ENCODE measurements around the gene ARHGEF28. TPM values are rescaled to one million over a fixed set of nuclear protein-coding genes. Genes with fewer than 3 reads are reported as not detected.

The ARHGEF28 gene
- total RNA-seq, 6 experiments from 2014 or later, result 3.0 to 14.9 (median 6.4) TPM

DNA sequence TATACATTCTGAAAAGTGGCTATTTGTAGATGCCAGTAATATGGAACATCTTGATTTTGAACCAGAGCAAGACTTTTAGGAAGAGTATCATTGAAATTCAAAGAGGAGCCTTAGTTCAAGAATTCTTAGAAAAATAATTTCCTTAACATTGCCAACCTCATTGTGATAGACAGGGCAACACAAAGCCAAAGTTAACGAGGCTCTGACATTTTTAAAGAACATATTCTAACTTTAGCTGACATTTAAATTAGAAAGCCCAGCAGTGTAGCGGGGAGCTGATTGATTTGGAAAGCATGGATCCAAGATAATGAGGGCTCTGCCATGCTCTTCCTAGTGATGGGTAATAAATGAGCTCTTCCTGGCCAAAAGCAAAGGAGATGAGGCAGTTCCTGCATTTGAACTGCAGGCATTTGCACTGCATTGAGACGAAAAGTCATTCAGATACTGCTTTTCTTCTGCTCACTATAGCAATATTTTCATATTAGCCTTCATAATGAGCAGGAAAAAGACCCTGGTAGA is 325.0 kb downstream of the ARHGEF28 start:
- ATAC-seq (no peak), DNase-seq (no peak)
- Histone ChIP-seq H3K4me1 (no peaks in the 10 kb centered on the region), H3K27me3 (no peaks in the 10 kb centered on the region), H3K9me3 (no peaks in the 10 kb centered on the region), H3K36me3 (no peaks in the 10 kb centered on the region), H3K4me3 (no peak overlapping the region), H3K27ac (no peak overlapping the region)
- TF ChIP-seq POLR2A (IDR thresholded peaks at IDR 0.05), result no peak
- TF ChIP-seq, protein P1, sequence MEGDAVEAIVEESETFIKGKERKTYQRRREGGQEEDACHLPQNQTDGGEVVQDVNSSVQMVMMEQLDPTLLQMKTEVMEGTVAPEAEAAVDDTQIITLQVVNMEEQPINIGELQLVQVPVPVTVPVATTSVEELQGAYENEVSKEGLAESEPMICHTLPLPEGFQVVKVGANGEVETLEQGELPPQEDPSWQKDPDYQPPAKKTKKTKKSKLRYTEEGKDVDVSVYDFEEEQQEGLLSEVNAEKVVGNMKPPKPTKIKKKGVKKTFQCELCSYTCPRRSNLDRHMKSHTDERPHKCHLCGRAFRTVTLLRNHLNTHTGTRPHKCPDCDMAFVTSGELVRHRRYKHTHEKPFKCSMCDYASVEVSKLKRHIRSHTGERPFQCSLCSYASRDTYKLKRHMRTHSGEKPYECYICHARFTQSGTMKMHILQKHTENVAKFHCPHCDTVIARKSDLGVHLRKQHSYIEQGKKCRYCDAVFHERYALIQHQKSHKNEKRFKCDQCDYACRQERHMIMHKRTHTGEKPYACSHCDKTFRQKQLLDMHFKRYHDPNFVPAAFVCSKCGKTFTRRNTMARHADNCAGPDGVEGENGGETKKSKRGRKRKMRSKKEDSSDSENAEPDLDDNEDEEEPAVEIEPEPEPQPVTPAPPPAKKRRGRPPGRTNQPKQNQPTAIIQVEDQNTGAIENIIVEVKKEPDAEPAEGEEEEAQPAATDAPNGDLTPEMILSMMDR (IDR thresholded peaks at IDR 0.05), result no peak
- WGBS (ENCODE audit: insufficient coverage, low coverage, low lambda C conversion rate, missing lambda C conversion rate), result 88% methylated on average over 3 of the region's 3 CpGs
- intact Hi-C loops (cut with DNase I), result no loop called here

DNA sequence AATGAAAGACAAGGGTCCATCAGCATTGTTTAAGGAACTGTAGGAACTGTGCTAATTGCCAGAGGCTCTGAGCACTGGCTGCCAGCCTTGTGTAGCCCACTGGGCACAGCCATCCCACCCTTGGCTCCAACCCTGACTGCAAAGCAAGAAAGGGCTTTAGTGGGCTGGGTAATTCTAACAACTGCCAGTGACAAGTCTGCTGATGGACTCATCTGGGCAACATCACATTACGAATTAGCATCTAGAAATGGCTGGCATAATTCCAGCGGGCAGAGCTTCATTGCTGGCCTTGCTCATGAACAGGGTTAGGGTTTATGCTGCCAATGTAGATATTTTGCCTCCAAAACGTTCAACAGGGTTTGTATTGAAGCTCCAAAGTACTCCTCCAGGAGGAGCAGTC is 326.9 kb downstream of the ARHGEF28 start:
- WGBS (ENCODE audit: insufficient coverage, low coverage, low lambda C conversion rate, missing lambda C conversion rate), result 45% methylated on average over 3 of the region's 3 CpGs
- DNase-seq (no peak), ATAC-seq (no peak)
- Histone ChIP-seq H3K4me1 (no peaks in the 10 kb centered on the region), H3K4me3 (no peak overlapping the region), H3K36me3 (no peaks in the 10 kb centered on the region), H3K27me3 (no peaks in the 10 kb centered on the region), H3K9me3 (no peaks in the 10 kb centered on the region), H3K27ac (no peak overlapping the region)
- TF ChIP-seq POLR2A (IDR thresholded peaks at IDR 0.05), result no peak
- TF ChIP-seq, protein P1 (IDR thresholded peaks at IDR 0.05), result no peak
- intact Hi-C loops (cut with DNase I), result no loop called here

DNA sequence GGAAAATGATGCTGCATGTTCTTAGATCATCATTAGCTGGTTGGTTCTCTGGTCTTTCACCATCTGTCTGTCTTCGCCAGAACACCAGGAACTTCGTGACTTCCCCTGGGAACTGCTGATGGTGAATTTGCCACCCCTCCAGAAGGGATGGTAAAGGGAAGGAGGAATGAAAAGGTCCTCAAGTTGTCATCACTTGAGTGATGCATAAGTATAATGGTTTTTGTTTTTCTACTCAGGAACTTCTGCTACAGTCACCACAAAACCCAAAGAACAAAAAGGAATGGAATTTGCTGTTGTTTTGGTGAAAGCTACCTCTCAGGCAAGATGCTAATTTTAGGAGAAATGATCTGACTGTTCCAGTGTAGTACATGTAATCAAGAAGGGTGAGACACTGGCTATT is 328.4 kb downstream of the ARHGEF28 start:
- H3K36me3 ChIP-seq, result no peaks in the 10 kb centered on the region
- no peaks in the 10 kb centered on the region for H3K4me1 ChIP-seq
- no peaks in the 10 kb centered on the region for H3K9me3 ChIP-seq
- H3K4me3 ChIP-seq, result no peak overlapping the region
- 71% methylated on average over 2 of the region's 2 CpGs for WGBS (ENCODE audit: insufficient coverage, low coverage, low lambda C conversion rate, missing lambda C conversion rate)
- no peak overlapping the region for H3K27ac ChIP-seq
- no peak for ATAC-seq
- TF ChIP-seq, protein P1 (IDR thresholded peaks at IDR 0.05), result no peak
- TF ChIP-seq POLR2A (IDR thresholded peaks at IDR 0.05), result no peak
- intact Hi-C loops (cut with DNase I), result no loop called here
- DNase-seq, result no peak
- H3K27me3 ChIP-seq, result no peaks in the 10 kb centered on the region

DNA sequence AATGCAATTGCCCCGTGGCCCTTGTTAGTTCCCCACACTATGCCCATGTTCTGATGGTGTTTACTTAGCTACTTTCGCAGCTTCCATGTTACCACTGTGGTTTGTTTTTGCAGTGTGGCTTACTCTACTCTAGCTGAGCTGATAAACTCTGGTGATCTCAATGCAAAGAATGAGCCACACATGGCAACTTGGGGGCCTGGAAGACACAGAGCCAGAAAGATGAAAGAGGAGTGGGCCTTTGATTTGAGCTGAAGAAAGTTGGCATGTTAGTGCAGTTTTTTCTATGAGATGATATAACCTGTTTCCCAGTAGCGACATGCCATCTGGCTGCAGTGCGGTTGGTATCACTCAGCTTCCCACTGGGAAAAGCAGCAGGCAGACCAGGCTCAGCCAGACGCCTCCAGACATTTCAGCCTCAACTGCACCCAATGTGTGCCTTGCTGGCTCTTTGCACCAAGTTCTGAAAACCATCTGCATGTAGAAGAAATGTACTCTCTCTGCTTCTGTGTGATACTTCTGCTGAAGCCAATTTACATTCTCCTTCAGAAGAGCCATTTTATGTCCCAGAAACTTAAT is 329.4 kb downstream of the ARHGEF28 start:
- no peak overlapping the region for H3K4me3 ChIP-seq
- no peak overlapping the region for H3K27ac ChIP-seq
- ATAC-seq (no peak), DNase-seq (no peak)
- no peaks in the 10 kb centered on the region for H3K4me1 ChIP-seq
- TF ChIP-seq, protein P1 (IDR thresholded peaks at IDR 0.05), result no peak
- no peak for TF ChIP-seq POLR2A (IDR thresholded peaks at IDR 0.05)
- intact Hi-C loops (cut with DNase I), result no loop called here
- no peaks in the 10 kb centered on the region for H3K36me3 ChIP-seq
- H3K9me3 ChIP-seq, result no peaks in the 10 kb centered on the region
- 60% methylated on average over 3 of the region's 5 CpGs for WGBS (ENCODE audit: insufficient coverage, low coverage, low lambda C conversion rate, missing lambda C conversion rate)
- no peaks in the 10 kb centered on the region for H3K27me3 ChIP-seq

All from right lobe of liver (tissue), 6 donors.